Daoy (cell line): ENCODE measurements around the gene AFAP1. TPM values are rescaled to one million over a fixed set of nuclear protein-coding genes. Genes with fewer than 3 reads are reported as not detected.

Source experiments
- DNase-seq: peaks from one replicate; pipeline ENCODE4 v3.0.0-alpha.2; 2015; ENCODE audit warnings: low read depth
- total RNA-seq: library from RNA; depleted of rRNA; stranded (reverse); fragments of >200 nt; shearing (Covaris generic); gene quantifications from 2 replicates; pipeline ENCODE4 v1.2.3, GENCODE V29; 2014

Gene AFAP1
- total RNA-seq, 1 experiment from 2014 or later, result 42.0 TPM

GRCh38 chr4:7867701-7868435 is 71.8 kb downstream of the AFAP1 start:
- peak; percentile 62 for DNase-seq

GRCh38 chr4:7867191-7867590 is 72.5 kb downstream of the AFAP1 start:
- DNase-seq, result no peak

DNA sequence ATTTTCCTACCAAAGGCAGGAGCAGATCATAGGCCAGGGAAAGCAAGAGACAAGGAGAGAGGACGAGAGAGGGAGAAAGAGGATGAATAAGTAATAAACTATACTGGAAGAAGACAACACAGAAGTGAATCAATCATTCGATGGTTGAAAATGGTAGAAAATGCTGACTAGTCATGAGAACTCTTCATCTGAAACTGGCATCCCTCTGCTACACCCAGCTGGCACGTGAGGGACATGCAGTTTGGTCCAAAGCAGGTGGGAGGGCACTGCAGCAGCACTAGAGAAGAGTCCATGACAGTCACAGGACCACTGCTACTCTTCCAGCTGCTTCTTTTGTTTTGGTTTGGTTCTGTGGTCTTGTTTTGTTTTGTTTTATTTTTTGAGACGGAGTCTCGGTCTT is 74.1 kb downstream of the AFAP1 start:
- DNase-seq, result no peak

- no peak for DNase-seq
Measured at GRCh38 chr4:7864685-7865084, 75.0 kb downstream of the AFAP1 start.

GRCh38 chr4:7863911-7864681 is 75.6 kb downstream of the AFAP1 start:
- no peak for DNase-seq

GRCh38 chr4:7862561-7863192 is 77.0 kb downstream of the AFAP1 start:
- no peak for DNase-seq

GRCh38 chr4:7861440-7861881 is 78.2 kb downstream of the AFAP1 start:
- peak; percentile 89 for DNase-seq

- DNase-seq, result no peak
Measured at GRCh38 chr4:7860600-7861163, 79.0 kb downstream of the AFAP1 start.

DNA sequence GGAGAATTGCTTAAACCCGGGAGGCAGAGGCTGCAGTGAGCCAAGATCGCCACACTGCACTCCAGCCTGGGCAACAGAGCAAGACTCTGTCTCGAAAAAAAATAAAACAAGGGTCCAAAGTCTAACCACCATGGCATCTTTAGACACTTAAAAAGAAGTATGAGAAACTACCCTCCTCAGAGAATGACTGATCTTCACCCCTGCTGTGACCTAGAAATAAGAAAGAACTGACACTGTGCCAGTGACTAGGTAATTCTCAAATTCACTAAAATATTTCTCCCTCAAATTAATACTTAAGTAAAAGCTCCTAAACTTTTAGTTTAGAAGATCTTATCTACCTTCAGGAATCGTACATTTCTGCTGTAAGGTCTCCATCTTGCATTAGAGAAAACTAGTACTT is 80.3 kb downstream of the AFAP1 start:
- DNase-seq, result no peak

- no peak for DNase-seq
Measured at GRCh38 chr4:7858498-7858897, 81.2 kb downstream of the AFAP1 start.

DNA sequence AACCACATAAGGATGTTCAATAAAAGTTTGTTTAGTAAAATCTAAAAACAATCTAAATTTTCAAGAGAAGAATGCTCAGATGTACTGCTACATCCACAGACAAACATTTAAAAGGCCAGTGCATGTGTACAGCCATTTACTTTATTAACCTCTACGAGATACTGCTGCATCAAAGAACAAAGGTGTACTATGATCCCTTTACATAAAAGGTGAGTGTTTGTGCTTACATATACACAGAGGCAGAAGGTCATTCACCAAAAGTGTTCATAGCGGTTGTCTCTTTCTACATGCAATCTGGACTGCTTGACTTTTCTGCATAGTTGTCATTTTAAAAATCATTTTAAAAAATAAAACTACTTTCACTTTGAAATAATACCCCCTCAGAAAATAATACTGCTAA is 81.7 kb downstream of the AFAP1 start:
- DNase-seq, result no peak

DNA sequence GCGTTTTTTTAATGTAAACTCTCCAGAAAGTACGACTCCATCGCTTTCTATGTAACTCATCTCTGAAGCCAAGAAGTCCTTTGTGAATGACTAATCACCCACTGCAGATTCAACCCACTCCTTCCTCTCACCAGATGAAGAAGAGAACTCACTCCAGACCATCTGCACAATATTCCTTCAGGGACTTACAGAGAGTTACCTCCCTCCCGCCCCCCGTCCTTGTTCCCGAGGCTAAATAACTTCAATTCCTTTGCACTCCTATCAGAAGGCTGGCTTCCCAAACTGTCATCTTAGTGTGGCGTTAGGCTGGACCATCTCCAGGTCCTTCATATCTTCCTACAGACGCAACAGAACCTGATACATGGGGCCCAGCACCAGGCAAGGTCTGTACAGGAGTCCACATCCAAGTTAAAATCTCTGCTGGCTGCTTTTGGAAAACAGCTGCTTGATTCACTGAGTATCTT is 82.4 kb downstream of the AFAP1 start:
- DNase-seq, result peak; percentile 70

DNA sequence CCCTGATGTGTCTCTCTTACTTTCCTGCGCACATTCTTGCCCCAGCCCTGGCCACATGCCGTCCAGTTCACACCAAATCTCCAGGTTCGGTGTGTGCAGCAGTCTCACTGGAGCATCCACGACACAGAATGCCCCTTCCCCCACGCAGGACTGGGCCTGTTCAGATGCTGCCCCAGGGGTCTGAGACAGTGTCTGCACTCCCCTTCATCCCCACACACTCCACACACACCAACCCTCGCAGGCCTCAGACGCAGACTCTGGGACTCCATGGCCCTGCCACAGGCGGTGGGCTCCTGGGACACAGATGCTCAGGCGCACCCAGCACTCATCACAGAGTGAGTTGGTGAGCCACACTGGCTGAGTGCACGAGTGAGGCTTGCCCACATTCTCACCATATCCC is 83.9 kb downstream of the AFAP1 start:
- no peak for DNase-seq

GRCh38 chr4:7854697-7855370 is 84.8 kb downstream of the AFAP1 start:
- DNase-seq, result peak; percentile 66

GRCh38 chr4:7854216-7854615 is 85.4 kb downstream of the AFAP1 start:
- no peak for DNase-seq

GRCh38 chr4:7853271-7853670 is 86.4 kb downstream of the AFAP1 start:
- no peak for DNase-seq

DNA sequence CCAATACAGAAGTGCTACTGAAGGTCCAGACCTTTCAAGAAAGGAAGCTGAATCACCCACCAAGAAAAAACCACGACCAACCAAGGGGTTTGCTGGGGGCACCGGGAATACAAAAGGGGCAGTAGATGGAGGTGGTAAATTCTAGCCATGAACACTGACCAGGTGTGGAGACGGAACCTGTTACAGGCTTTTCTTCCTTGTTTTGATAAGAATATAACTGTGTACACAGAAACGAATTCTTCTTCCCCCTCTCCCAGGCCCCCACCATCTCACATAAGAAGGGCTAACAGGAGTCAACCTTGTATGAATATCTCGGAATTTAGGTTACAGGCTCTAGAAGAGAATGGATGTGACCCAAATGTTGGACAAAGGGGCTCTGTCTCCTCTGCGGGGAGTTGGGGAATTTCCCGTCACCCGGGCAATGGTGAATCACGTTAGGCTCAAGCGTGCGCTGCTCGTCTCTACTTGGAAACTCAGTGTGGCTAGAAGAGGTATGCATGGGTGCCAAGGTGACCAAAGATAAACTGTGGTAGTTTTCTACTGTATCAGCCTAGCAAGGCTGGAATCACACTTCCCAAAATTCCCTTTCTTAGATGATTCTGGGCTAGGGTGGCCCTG is 87.0 kb downstream of the AFAP1 start:
- DNase-seq, result peak; percentile 94

DNA sequence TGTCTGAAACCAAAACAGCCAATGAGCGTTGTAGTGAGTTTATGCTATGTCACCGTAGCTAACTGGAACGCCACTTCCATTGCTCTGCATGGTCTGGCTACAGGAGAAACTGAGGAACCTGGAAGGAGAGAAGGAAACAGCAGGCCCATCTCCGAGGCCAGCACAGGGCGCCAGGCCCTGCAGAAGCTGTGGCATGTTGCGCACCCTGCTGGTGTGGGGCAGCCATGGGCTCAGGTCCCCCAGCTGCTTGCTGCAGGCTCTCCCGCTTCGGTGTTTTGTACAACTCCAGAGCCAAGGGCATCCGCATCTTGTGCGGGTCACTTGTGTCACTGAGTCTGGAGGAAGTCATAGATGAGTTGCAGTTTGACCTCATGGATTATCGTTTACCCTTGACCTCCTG is 89.2 kb downstream of the AFAP1 start:
- no peak for DNase-seq

GRCh38 chr4:7847206-7847605 is 92.5 kb downstream of the AFAP1 start:
- no peak for DNase-seq

GRCh38 chr4:7845493-7846128 is 94.0 kb downstream of the AFAP1 start:
- peak; percentile 76 for DNase-seq

- DNase-seq, result peak; percentile 94
Measured at GRCh38 chr4:7844594-7844991, 95.1 kb downstream of the AFAP1 start.
